Occipital lobe (tissue), 2 donors: Measurements from ENCODE around the gene GPD1L. TPM values are rescaled to one million over a fixed set of nuclear protein-coding genes. Genes with fewer than 3 reads are reported as not detected.

Experiments used
- DNase-seq: peaks from one replicate; lab custom pipeline; 2025; lab: John Stamatoyannopoulos, UW
- total RNA-seq: library from RNA; depleted of rRNA; stranded (reverse); fragments of >200 nt; gene quantifications from one replicate; pipeline ENCODE4 v1.2.3, GENCODE V29; 2014

Gene GPD1L
- total RNA-seq, 1 donor from 2014 or later: 78.8 TPM

GRCh38 chr3:32136703-32137102 is 30.3 kb downstream of the GPD1L start:
- no peak for DNase-seq

GRCh38 chr3:32137870-32138269 is 31.4 kb downstream of the GPD1L start:
- no peak for DNase-seq

- no peak for DNase-seq
Observed at GRCh38 chr3:32138545-32139104, 32.2 kb downstream of the GPD1L start.

GRCh38 chr3:32140943-32141342 is 34.5 kb downstream of the GPD1L start:
- no peak for DNase-seq

GRCh38 chr3:32143849-32144757 is 37.7 kb downstream of the GPD1L start:
- DNase-seq: no peak

DNA sequence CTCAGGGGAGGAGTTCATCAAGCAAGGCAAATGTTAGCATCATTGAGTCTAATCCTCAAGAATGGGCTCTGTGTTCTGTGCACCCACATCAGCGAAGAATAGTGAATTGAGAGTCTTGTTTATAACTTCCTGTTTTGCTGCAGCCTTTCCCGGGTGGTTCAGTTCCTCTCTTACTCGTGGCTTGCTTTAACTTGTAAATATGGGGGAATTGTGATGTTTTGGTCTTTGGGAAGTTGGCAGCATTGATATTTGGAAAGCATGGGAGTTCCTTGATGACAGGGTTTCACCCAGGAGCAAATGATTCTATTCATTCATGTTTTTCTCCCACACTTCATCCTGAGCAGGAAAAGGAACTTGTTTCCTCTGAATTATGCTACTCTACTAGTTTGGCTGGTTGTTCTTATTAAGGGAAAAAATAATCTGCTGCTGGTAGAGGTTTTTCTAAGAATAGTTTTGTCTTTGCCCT is 40.4 kb downstream of the GPD1L start:
- DNase-seq: no peak

GRCh38 chr3:32147509-32147908 is 41.1 kb downstream of the GPD1L start:
- no peak for DNase-seq

- no peak for DNase-seq
Observed at GRCh38 chr3:32147933-32148332, 41.5 kb downstream of the GPD1L start.

DNA sequence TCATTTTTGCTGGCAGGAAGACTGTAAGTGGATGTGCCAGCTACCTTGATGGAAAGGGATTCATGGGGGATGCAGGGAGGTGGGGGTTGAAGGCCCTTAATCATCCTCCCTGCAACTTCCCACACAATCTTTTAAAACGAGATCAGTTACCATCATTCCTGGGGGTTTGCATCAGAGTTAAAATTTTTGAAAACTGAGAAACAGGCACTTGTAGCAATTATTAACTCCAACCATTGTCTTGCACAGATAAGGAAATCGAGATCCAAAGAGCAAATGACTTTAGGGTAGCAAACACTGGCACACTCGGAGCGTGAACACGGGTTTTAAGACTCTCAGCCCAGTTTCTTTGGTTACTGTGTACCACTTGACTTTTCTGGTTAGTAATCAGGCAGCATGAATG is 41.9 kb downstream of the GPD1L start:
- DNase-seq: no peak

- DNase-seq: no peak
Observed at GRCh38 chr3:32153414-32154204, 47.2 kb downstream of the GPD1L start.

GRCh38 chr3:32154205-32154579 is 47.8 kb downstream of the GPD1L start:
- no peak for DNase-seq

GRCh38 chr3:32155117-32155516 is 48.7 kb downstream of the GPD1L start:
- no peak for DNase-seq

- no peak for DNase-seq
Observed at GRCh38 chr3:32157600-32158264, 51.3 kb downstream of the GPD1L start.

- no peak for DNase-seq
Observed at GRCh38 chr3:32160706-32161214, 54.3 kb downstream of the GPD1L start.

GRCh38 chr3:32165442-32165841 is 59.0 kb downstream of the GPD1L start:
- no peak for DNase-seq

- DNase-seq: no peak
Observed at GRCh38 chr3:32166654-32167053, 60.2 kb downstream of the GPD1L start.

DNA sequence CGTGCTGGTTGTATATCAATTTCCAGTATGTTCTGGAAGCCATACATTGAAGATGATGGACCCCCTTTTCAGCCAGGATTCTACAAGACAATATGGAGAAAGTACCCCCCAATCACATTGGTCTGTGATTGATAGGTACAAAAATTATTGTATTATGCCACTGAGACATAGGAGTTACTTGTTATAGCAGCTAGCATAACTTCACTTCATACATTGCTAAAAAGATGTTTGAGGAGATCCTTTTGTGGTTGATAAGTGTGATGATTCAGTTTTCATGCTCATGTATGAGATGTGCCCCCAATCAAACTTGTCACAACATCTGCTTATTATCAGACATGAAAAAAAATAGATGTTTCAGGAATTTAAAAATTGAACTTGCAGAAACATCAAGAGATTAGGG is 66.0 kb downstream of the GPD1L start:
- no peak for DNase-seq

DNA sequence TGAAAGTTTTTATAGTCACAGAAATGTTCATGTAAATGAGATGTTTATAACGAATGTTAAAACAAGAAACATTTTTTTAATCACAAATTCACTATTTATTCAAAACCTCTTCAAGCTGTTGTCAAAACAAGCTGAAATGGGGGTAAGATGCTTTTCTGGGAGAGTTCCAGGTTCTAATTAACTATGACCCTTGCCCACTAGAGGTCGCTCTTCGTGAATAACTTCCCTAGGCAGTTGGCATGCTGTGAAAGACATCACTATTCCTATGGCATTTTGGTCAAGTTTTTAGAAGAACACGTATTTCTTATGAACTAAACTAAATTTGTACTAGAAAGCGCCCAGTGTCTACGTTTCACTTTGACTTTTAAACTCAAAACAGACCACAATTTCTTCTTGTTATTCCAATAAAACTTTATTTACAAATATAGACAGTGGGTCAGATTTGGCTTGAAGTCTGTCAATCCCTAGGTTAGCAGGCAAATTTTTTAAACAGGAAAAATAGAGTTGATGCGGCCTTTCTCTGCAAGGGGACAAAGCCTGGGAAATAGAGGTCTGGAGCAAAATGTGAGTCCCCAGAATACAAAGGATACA is 69.3 kb downstream of the GPD1L start:
- no peak for DNase-seq

- no peak for DNase-seq
Observed at GRCh38 chr3:32176989-32177701, 70.7 kb downstream of the GPD1L start.

DNA sequence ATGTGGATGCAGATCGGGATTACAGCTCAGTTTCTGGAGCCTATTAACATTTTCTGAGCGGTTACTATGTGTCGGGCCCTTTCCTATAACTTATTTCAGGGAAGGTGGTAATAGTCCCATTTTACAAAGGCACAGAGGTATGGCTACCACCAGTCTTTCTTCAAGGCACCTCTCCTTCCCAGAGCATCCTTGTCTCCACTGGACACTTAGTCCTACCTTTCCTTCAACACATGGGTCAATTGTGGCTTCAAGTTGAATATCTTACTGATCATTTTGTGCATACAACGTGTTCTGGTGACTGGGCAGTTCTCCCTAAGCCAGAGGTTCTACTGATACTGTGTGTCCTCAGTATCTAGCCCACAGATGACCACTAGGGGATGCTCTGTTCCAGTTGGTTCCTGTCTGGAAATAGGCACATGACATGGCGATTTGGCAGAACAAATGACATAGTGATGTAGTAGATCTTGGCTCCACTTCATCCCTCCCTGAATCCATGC is 71.3 kb downstream of the GPD1L start:
- DNase-seq: no peak
